HepG2 (cell line): Measurements from ENCODE around the gene TTC39C. TPM values are rescaled to one million over a fixed set of nuclear protein-coding genes. Genes with fewer than 3 reads are reported as not detected.
A peak's percentile ranks its signal among the peaks of the same experiment; 100 is the strongest.

Source experiments
- BCL3 ChIP-seq: sonication (generic); formaldehyde crosslinking; IDR thresholded peaks from 2 replicates; pipeline ENCODE4 v1.5.1; 2020; ENCODE audit warnings: mild to moderate bottlenecking, missing genetic modification reagents, moderate library complexity
- DMAP1 ChIP-seq: IDR thresholded peaks from 2 replicates; pipeline ENCODE4 v1.6.1; 2016
- DNMT1 ChIP-seq: sonication (generic); formaldehyde crosslinking; IDR thresholded peaks from 2 replicates; pipeline ENCODE4 v1.5.1; 2020; ENCODE audit warnings: mild to moderate bottlenecking, missing genetic modification reagents
- EEA1 ChIP-seq: sonication (generic); formaldehyde crosslinking; IDR thresholded peaks from 2 replicates; pipeline ENCODE4 v1.5.1; 2020; ENCODE audit warnings: mild to moderate bottlenecking, missing genetic modification reagents, borderline replicate concordance
- ETV5 ChIP-seq: IDR thresholded peaks from 2 replicates; pipeline ENCODE4 v1.6.1; 2018; ENCODE audit warnings: missing biosample characterization, missing genetic modification reagents, inconsistent platforms, borderline replicate concordance
- HDAC6 ChIP-seq: fragments of 200-600 bp; sonication (generic); IDR thresholded peaks from 2 replicates; pipeline ENCODE4 v1.7.0; 2017; ENCODE audit warnings: mild to moderate bottlenecking, antibody characterized with exemption, low read length, low read depth
- KDM4B ChIP-seq: sonication (generic); formaldehyde crosslinking; IDR thresholded peaks from 2 replicates; pipeline ENCODE4 v1.4.0; 2020; ENCODE audit warnings: missing genetic modification reagents
- KDM6A ChIP-seq: IDR thresholded peaks from 2 replicates; pipeline ENCODE4 v1.6.1; 2016; ENCODE audit warnings: low read depth
- MIER2 ChIP-seq: IDR thresholded peaks from 2 replicates; pipeline ENCODE4 v1.6.1; 2016; ENCODE audit warnings: missing biosample characterization, missing genetic modification reagents
- NR2C2 ChIP-seq: sonication (generic); formaldehyde crosslinking; IDR thresholded peaks from 2 replicates; pipeline ENCODE4 v1.4.0; 2020; ENCODE audit warnings: missing genetic modification reagents, mild to moderate bottlenecking, moderate library complexity, borderline replicate concordance
- SRSF1 ChIP-seq: fragments of 200-400 bp; formaldehyde crosslinking; optimal IDR thresholded peaks from 2 replicates; pipeline ENCODE3; 2017; ENCODE audit warnings: mild to moderate bottlenecking, low read depth, low read length, moderate library complexity
- TARDBP ChIP-seq: sonication (generic); formaldehyde crosslinking; IDR thresholded peaks from 2 replicates; pipeline ENCODE4 v1.8.0; 2022; ENCODE audit warnings: mild to moderate bottlenecking, missing genetic modification reagents
- TCF7 ChIP-seq: sonication (generic); IDR thresholded peaks from 2 replicates; pipeline ENCODE4 v1.6.1; 2016; ENCODE audit warnings: antibody characterized with exemption, low read depth
- ZNF124 ChIP-seq: sonication (generic); formaldehyde crosslinking; IDR thresholded peaks from 2 replicates; pipeline ENCODE4 v1.4.0; 2020; ENCODE audit warnings: missing genetic modification reagents
- ZNF260 ChIP-seq: sonication (generic); formaldehyde crosslinking; IDR thresholded peaks from 2 replicates; pipeline ENCODE4 v1.4.0; 2020; ENCODE audit warnings: missing genetic modification reagents, low read depth, mild to moderate bottlenecking, borderline replicate concordance
- ZNF350 ChIP-seq: sonication (generic); formaldehyde crosslinking; IDR thresholded peaks from 2 replicates; pipeline ENCODE4 v1.4.0; 2020; ENCODE audit warnings: mild to moderate bottlenecking, low read depth, missing genetic modification reagents, borderline replicate concordance
- ZNF550 ChIP-seq: sonication (generic); formaldehyde crosslinking; IDR thresholded peaks from 2 replicates; pipeline ENCODE4 v1.4.0; 2020; ENCODE audit warnings: mild to moderate bottlenecking, missing genetic modification reagents, borderline replicate concordance
- ZNF780A ChIP-seq: sonication (generic); formaldehyde crosslinking; IDR thresholded peaks from 2 replicates; pipeline ENCODE4 v1.8.0; 2022; ENCODE audit warnings: mild to moderate bottlenecking, missing genetic modification reagents, moderate library complexity
- ZNF850 ChIP-seq: sonication (generic); formaldehyde crosslinking; conservative IDR thresholded peaks from 2 replicates; pipeline ENCODE4 v1.9.0; 2021; ENCODE audit warnings: mild to moderate bottlenecking, missing genetic modification reagents
- ZNF891 ChIP-seq: sonication (generic); formaldehyde crosslinking; IDR thresholded peaks from 2 replicates; pipeline ENCODE4 v1.5.0; 2020; ENCODE audit warnings: mild to moderate bottlenecking, missing genetic modification reagents
- ZXDC ChIP-seq: sonication (generic); formaldehyde crosslinking; IDR thresholded peaks from 2 replicates; pipeline ENCODE4 v1.5.0; 2020; ENCODE audit warnings: mild to moderate bottlenecking, missing genetic modification reagents
- polyA plus RNA-seq, 8 experiments: library from polyadenylated mRNA; depleted of rRNA in 3 of 8; stranded (reverse) in 7 of 8; unstranded in 1 of 8; fragments of >200 nt; fragmentation: Illumina TruSeq in 4 of 8; extraction: Trizol in 4 of 8; gene quantifications; 2 replicates each; pipeline versions ENCODE4 v1.2.1 to v1.2.3, GENCODE V29; 2011 to 2016; ENCODE audit warnings: low read depth in 4 of 8, missing spikeins in 1 of 8, mixed read lengths in 1 of 8; ENCODE audit not compliant: insufficient read depth in 1 of 8
- total RNA-seq, 5 experiments: library from RNA; depleted of rRNA; stranded (reverse); fragments of >200 nt; fragmentation: Illumina TruSeq; extraction: Trizol; gene quantifications; 2 replicates each; pipeline ENCODE4 v1.2.3, GENCODE V29; 2016; ENCODE audit warnings: low read depth in 1 of 5
- TF ChIP-seq, protein P1 (sequence below): sonication (generic); formaldehyde crosslinking; IDR thresholded peaks from 2 replicates; pipeline ENCODE4 v1.8.0; 2022; ENCODE audit warnings: mild to moderate bottlenecking, missing genetic modification reagents, borderline replicate concordance

Gene TTC39C
- total and polyA plus RNA-seq, 2 of the 13 experiments (the other 11 are each of a cell fraction or from before 2014, with no cell fraction given), result 19.1 to 25.9 TPM

DNA sequence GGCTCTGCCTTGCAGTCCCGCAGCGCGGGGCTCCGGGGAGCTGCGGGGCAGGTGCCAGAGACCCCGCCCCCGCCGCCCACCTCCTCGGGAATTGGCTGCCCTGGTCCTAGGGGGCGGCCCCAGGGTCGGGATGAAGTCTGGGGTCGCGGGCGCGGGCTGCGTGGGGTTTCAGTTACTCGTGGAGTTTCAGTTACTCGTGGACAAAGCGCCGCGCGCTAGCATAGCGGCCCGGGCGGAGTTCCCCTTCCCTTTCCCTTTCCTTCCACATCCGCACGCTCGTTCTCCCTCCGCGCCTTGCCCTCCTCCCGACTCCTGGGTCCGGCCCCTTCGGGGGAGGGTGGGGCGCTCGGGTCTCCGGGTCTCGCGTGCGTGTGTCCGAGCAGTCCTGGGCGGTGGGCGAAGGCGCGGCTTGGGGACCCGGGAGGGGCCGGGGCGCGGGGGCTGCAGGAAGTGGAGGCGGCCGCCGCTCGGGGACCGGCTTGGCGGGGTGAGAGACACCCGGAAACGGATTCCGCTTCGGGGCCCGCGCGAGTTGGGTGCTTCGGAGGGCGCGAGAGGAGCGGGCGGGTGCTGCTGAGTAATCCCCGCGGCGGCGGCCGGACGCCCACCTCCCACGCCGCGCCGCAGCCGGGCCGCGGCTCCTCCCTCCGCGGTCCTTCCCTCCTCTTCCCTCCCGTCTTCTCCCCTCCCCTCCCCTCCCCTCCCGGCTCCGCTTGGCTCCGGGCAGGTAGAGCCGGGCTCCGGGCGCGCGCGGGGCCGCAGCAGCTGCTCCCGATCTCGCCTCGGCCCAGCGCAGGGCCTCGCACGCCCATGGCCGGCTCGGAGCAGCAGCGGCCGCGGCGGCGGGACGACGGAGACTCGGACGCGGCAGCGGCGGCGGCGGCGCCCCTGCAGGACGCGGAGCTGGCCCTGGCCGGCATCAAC is at the start of gene TTC39C (continued):
- no peak for TF ChIP-seq KDM6A (CRISPR knock-in tag)
- TF ChIP-seq DMAP1 (CRISPR knock-in tag), result peak; percentile 64; the same call in 1 of the 2 replicates
- no peak for TF ChIP-seq BCL3
- no peak; the same call in 1 of the 2 replicates for TF ChIP-seq ZNF350 (CRISPR knock-in tag)
- peak; percentile 20; the same call in 1 of the 2 replicates for TF ChIP-seq ETV5 (CRISPR knock-in tag)
- no peak for TF ChIP-seq HDAC6
- TF ChIP-seq DNMT1, result no peak
- no peak for TF ChIP-seq TCF7
- TF ChIP-seq ZNF891 (CRISPR knock-in tag), result no peak
- no peak; the same call in 1 of the 2 replicates for TF ChIP-seq TARDBP (CRISPR knock-in tag)
- no peak for TF ChIP-seq KDM4B (CRISPR knock-in tag)
- no peak for TF ChIP-seq ZNF550
- TF ChIP-seq ZNF780A (CRISPR knock-in tag), result no peak
- no peak for TF ChIP-seq SRSF1
- TF ChIP-seq EEA1, result no peak
- no peak; the same call in 1 of the 2 replicates for TF ChIP-seq NR2C2
- 0 out of 2 replicates have a peak, but pooled peaks have one; percentile 0 for TF ChIP-seq ZXDC (CRISPR knock-in tag)
- TF ChIP-seq ZNF124 (CRISPR knock-in tag), result no peak
- TF ChIP-seq, protein P1, sequence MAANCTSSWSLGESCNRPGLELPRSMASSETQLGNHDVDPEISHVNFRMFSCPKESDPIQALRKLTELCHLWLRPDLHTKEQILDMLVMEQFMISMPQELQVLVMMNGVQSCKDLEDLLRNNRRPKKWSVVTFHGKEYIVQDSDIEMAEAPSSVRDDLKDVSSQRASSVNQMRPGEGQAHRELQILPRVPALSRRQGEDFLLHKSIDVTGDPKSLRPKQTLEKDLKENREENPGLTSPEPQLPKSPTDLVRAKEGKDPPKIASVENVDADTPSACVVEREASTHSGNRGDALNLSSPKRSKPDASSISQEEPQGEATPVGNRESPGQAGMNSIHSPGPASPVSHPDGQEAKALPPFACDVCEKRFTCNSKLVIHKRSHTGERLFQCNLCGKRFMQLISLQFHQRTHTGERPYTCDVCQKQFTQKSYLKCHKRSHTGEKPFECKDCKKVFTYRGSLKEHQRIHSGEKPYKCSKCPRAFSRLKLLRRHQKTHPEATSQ (CRISPR knock-in tag), result no peak
- TF ChIP-seq ZNF260 (CRISPR knock-in tag), result no peak
- TF ChIP-seq ZNF850 (CRISPR knock-in tag), result no peak
- TF ChIP-seq MIER2 (CRISPR knock-in tag), result no peak
